ENCODE data around the gene GDF10. TPM values are rescaled to one million over a fixed set of nuclear protein-coding genes. Genes with fewer than 3 reads are reported as not detected.

GDF10 gene
- total and polyA plus RNA-seq, 2 donors (not counting 3 experiments of a cell fraction or from before 2014, with no cell fraction given): not detected

GRCh38 chr10:47335906-47336305 lies 35.9 kb downstream of the GDF10 start:
- Histone ChIP-seq H3K9me1 (replicated peaks; ENCODE audit: control insufficient read depth, extremely low read depth, insufficient read depth, low read length) (no peaks in the 10 kb centered on the region), H3K9me3 (replicated peaks; ENCODE audit: control insufficient read depth, insufficient read depth, low read length) (no peaks in the 10 kb centered on the region), H3K36me3 (ENCODE audit: control insufficient read depth in 2 of 2, extremely low read depth in 1 of 2, insufficient read depth in 2 of 2, low read length in 2 of 2) (no peaks in the 10 kb centered on the region), H3K4me2 (ENCODE audit: insufficient read depth, low read length) (no peak overlapping the region), H3K4me1 (ENCODE audit: control insufficient read depth, extremely low read depth, insufficient read depth, low read length) (no peaks in the 10 kb centered on the region), H3K4me3 (replicated peaks in 1 of 3; ENCODE audit: insufficient read depth in 1 of 3, low read depth in 1 of 3, low read length in 3 of 3) (no peak overlapping the region), H2AFZ (ENCODE audit: low read depth, low read length) (no peak overlapping the region), H4K20me1 (replicated peaks; ENCODE audit: control insufficient read depth, extremely low read depth, insufficient read depth, low read length) (no peaks in the 10 kb centered on the region), H3K27me3 (ENCODE audit: control insufficient read depth in 2 of 2, insufficient read depth in 2 of 2, low read length in 2 of 2) (peaks cover 0 to 8% of the 10 kb centered on the region in 2 experiments), H3K79me2 (ENCODE audit: control insufficient read depth, insufficient read depth, low read length) (no peaks in the 10 kb centered on the region), H3K9ac (replicated peaks; ENCODE audit: extremely low read depth, insufficient read depth, low read length) (no peak overlapping the region), H3K27ac (ENCODE audit: insufficient read depth, low read depth, low read length) (no peak overlapping the region)
- ChIA-PET POLR2A (no interaction called here), CTCF (no interaction called here)
- FAIRE-seq (no peak), DNase-seq (ENCODE audit: low read depth, low spot score) (no peak)
- dilution Hi-C loops (cut with MboI; ENCODE audit: extremely low pct_ligation_motif_present, low sequenced_read_pairs): no loop called here
- intact Hi-C loops (cut with micrococcal nuclease): no loop called here
- BruUV-seq (replicated peaks): no TSS peak
- no peak for TF ChIP-seq FOS (IDR thresholded peaks at IDR 0.05; ENCODE audit: borderline replicate concordance, insufficient read depth, low read length)
- no peak for TF ChIP-seq GATA2 (IDR thresholded peaks at IDR 0.05; ENCODE audit: insufficient read depth, insufficient read length, low read depth, low read length)
- TF ChIP-seq MYC (IDR thresholded peaks at IDR 0.05; ENCODE audit: low read depth, low read length): no peak
- TF ChIP-seq, protein P1, sequence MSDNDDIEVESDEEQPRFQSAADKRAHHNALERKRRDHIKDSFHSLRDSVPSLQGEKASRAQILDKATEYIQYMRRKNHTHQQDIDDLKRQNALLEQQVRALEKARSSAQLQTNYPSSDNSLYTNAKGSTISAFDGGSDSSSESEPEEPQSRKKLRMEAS (IDR thresholded peaks at IDR 0.05; ENCODE audit: insufficient read depth, insufficient read length): no peak
- TF ChIP-seq POLR2A (IDR thresholded peaks at IDR 0.05; ENCODE audit: low read depth, low read length): no peak
- TF ChIP-seq POLR2AphosphoS5 (IDR thresholded peaks at IDR 0.05; ENCODE audit: insufficient read depth, low read depth, low read length): no peak
- TF ChIP-seq, protein P2, sequence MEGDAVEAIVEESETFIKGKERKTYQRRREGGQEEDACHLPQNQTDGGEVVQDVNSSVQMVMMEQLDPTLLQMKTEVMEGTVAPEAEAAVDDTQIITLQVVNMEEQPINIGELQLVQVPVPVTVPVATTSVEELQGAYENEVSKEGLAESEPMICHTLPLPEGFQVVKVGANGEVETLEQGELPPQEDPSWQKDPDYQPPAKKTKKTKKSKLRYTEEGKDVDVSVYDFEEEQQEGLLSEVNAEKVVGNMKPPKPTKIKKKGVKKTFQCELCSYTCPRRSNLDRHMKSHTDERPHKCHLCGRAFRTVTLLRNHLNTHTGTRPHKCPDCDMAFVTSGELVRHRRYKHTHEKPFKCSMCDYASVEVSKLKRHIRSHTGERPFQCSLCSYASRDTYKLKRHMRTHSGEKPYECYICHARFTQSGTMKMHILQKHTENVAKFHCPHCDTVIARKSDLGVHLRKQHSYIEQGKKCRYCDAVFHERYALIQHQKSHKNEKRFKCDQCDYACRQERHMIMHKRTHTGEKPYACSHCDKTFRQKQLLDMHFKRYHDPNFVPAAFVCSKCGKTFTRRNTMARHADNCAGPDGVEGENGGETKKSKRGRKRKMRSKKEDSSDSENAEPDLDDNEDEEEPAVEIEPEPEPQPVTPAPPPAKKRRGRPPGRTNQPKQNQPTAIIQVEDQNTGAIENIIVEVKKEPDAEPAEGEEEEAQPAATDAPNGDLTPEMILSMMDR (IDR thresholded peaks at IDR 0.05; ENCODE audit: extremely low read depth in 1 of 2, insufficient read depth in 1 of 2, low read depth in 1 of 2, low read length in 2 of 2): no peak
- no peak for TF ChIP-seq EZH2 (IDR thresholded peaks at IDR 0.05; ENCODE audit: borderline replicate concordance, low read depth, low read length, severe bottlenecking)
- no peak for TF ChIP-seq JUN (IDR thresholded peaks at IDR 0.05; ENCODE audit: borderline replicate concordance, insufficient read depth, insufficient read length, low read depth)
